ENCODE results near the gene TEAD1. TPM values are rescaled to one million over a fixed set of nuclear protein-coding genes. Genes with fewer than 3 reads are reported as not detected.
A peak's percentile ranks its signal among the peaks of the same experiment; 100 is the strongest.

The TEAD1 gene
- total RNA-seq, 4 donors from 2014 or later, result 45.7 to 88.7 (median 71.4) TPM

DNA sequence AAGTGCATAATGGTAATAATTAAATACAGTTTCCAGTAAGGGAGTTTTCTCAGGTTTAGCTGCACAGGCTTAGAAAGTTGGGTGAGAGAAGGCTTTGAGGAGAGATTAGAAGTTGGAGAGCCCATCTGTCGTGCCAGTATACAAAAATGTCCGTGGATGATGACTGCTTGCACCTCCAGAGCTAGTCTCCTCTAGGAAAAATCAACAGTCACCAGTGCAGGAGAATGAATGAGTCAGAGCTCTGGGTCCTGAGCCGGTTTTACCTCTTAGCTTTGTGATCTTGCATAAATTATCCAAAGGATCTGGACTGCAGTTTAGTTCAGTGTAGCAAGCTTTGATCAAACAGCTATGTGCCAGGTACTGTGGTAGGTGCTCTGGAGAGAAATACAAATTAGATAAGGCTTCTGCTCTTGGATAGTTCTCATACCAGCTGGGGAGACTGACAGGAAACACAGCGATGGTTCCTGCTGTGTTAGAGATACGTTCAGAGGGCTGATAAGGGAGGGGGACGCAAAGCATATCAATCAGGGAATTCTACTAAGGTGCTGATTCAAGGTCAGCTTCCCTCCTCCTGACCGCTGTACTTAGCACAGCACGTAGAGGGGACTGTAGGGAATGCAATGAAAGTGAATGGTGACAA lies 125.9 kb downstream of the TEAD1 start:
- H3K4me3 ChIP-seq (ENCODE audit: low read depth, poor library complexity, severe bottlenecking), result no peak overlapping the region
- DNase-seq (ENCODE audit: low spot score in 2 of 2), result no peak
- 33 to 45% methylated on average over 8 of the region's 8 CpGs for WGBS, 2 donors
- intact Hi-C loops (cut with DNase I; ENCODE audit: low total_unique reads), result loop anchor here (10.0 kb wide), 1 partner anchor 125 kb away; the partner anchor contains the start of gene TEAD1
- no peak for TF ChIP-seq POLR2A (IDR thresholded peaks at IDR 0.05)
- TF ChIP-seq, protein P1, sequence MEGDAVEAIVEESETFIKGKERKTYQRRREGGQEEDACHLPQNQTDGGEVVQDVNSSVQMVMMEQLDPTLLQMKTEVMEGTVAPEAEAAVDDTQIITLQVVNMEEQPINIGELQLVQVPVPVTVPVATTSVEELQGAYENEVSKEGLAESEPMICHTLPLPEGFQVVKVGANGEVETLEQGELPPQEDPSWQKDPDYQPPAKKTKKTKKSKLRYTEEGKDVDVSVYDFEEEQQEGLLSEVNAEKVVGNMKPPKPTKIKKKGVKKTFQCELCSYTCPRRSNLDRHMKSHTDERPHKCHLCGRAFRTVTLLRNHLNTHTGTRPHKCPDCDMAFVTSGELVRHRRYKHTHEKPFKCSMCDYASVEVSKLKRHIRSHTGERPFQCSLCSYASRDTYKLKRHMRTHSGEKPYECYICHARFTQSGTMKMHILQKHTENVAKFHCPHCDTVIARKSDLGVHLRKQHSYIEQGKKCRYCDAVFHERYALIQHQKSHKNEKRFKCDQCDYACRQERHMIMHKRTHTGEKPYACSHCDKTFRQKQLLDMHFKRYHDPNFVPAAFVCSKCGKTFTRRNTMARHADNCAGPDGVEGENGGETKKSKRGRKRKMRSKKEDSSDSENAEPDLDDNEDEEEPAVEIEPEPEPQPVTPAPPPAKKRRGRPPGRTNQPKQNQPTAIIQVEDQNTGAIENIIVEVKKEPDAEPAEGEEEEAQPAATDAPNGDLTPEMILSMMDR (IDR thresholded peaks at IDR 0.05), result no peak

- no peak overlapping the region for H3K4me3 ChIP-seq (ENCODE audit: low read depth, poor library complexity, severe bottlenecking)
- 44 to 55% methylated on average over 2 of the region's 2 CpGs for WGBS, 2 donors
- intact Hi-C loops (cut with DNase I; ENCODE audit: low total_unique reads), result loop anchor here (10.0 kb wide), 1 partner anchor 126 kb away; the partner anchor contains the start of gene TEAD1
- TF ChIP-seq, protein P1 (IDR thresholded peaks at IDR 0.05), result no peak
- TF ChIP-seq POLR2A (IDR thresholded peaks at IDR 0.05), result no peak
- DNase-seq (ENCODE audit: low spot score in 2 of 2), result no peak
Measured at GRCh38 chr11:12800871-12801270, 126.7 kb downstream of the TEAD1 start.

DNA sequence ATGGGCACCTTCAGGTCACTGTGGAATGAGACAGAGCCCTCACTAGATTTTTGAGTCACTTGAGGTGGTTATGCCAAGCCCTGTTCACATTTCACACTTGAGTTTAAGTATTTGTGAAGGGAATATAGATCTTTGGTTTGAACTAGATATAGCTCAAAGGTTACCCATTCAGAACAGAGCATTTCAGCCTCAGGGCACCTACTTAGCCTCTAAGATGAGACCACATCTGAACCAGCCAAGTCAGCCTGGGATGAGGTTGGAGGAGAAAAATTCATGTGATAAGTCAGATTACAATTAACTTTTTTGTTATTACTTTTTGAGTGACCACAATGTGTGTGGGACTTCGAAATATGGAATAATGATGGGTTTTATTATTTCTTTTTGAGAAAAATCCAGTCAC lies 127.8 kb downstream of the TEAD1 start:
- no peak for TF ChIP-seq POLR2A (IDR thresholded peaks at IDR 0.05)
- TF ChIP-seq, protein P1 (IDR thresholded peaks at IDR 0.05), result no peak
- H3K4me3 ChIP-seq (ENCODE audit: low read depth, poor library complexity, severe bottlenecking), result no peak overlapping the region
- intact Hi-C loops (cut with DNase I; ENCODE audit: low total_unique reads), result loop anchor here (10.0 kb wide), 1 partner anchor 127 kb away; the partner anchor contains the start of gene TEAD1
- DNase-seq (ENCODE audit: low spot score in 2 of 2), result no peak
- WGBS, 2 donors, result 75 to 91% methylated on average over 1 of the region's 1 CpG

GRCh38 chr11:12802418-12803085 lies 128.3 kb downstream of the TEAD1 start:
- intact Hi-C loops (cut with DNase I; ENCODE audit: low total_unique reads), result loop anchor here (10.0 kb wide), 1 partner anchor 128 kb away; the partner anchor contains the start of gene TEAD1
- DNase-seq (ENCODE audit: low spot score in 2 of 2), result peak in 1 of 2 donors; percentile 61

GRCh38 chr11:12803086-12803826 lies 129.0 kb downstream of the TEAD1 start:
- no peak overlapping the region for H3K4me3 ChIP-seq (ENCODE audit: low read depth, poor library complexity, severe bottlenecking)
- no peak for DNase-seq (ENCODE audit: low spot score in 2 of 2)
- 46 to 53% methylated on average over 7 of the region's 7 CpGs for WGBS, 2 donors
- intact Hi-C loops (cut with DNase I; ENCODE audit: low total_unique reads), result loop anchor here (10.0 kb wide), 1 partner anchor 128 kb away; the partner anchor contains the start of gene TEAD1
- TF ChIP-seq, protein P1 (IDR thresholded peaks at IDR 0.05), result no peak
- TF ChIP-seq POLR2A (IDR thresholded peaks at IDR 0.05), result no peak

More at GRCh38 chr11:12802418-12803085, 128.3 kb downstream of the TEAD1 start:
- TF ChIP-seq, protein P1 (IDR thresholded peaks at IDR 0.05), result no peak
- TF ChIP-seq POLR2A (IDR thresholded peaks at IDR 0.05), result no peak
- H3K4me3 ChIP-seq (ENCODE audit: low read depth, poor library complexity, severe bottlenecking), result no peak overlapping the region
- WGBS, 2 donors, result 46 to 51% methylated on average over 16 of the region's 16 CpGs
